Measurements from ENCODE around the gene PGPEP1.

DNA sequence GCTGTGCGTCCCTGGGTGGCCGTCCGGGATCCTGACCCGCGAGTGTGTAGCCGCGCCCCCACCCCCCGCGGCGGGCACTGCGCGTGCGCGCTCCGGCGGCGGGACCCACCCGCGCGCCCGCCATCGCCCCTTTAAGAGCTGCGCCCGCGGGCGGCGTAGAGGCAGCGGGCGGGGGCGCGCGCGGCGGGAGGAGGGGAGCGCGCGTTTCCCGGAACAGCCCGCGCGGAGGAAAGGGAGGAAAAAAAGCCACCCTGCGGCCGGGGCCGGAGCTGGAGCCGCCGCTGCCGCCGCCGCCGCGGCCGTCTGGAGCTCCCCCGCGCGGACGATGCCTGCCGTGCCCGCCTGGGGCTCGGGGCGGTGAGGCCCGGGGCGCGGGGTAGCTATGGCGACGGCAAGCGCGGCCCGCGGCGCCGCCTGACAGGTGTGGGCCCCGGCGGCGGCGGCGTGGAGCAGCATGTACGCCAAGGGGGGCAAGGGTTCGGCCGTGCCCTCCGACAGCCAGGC lies 78.8 kb downstream of the PGPEP1 start, which contains the start of gene SSBP4:
- TF ChIP-seq POLR2A (IDR thresholded peaks at IDR 0.05) = peak; percentile 61
- TF ChIP-seq, protein P1, sequence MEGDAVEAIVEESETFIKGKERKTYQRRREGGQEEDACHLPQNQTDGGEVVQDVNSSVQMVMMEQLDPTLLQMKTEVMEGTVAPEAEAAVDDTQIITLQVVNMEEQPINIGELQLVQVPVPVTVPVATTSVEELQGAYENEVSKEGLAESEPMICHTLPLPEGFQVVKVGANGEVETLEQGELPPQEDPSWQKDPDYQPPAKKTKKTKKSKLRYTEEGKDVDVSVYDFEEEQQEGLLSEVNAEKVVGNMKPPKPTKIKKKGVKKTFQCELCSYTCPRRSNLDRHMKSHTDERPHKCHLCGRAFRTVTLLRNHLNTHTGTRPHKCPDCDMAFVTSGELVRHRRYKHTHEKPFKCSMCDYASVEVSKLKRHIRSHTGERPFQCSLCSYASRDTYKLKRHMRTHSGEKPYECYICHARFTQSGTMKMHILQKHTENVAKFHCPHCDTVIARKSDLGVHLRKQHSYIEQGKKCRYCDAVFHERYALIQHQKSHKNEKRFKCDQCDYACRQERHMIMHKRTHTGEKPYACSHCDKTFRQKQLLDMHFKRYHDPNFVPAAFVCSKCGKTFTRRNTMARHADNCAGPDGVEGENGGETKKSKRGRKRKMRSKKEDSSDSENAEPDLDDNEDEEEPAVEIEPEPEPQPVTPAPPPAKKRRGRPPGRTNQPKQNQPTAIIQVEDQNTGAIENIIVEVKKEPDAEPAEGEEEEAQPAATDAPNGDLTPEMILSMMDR (IDR thresholded peaks at IDR 0.05) = peak; percentile 21 to 65 (median 40)

All from right lobe of liver (tissue), 4 donors.